Epithelial cell of alveolus of lung (primary cell): ENCODE results near the gene TMEM62. TPM values are rescaled to one million over a fixed set of nuclear protein-coding genes. Genes with fewer than 3 reads are reported as not detected.

Experiments used
- total RNA-seq: library from RNA; depleted of rRNA; stranded (reverse); fragments of >200 nt; gene quantifications from 2 replicates; pipeline ENCODE4 v1.2.1, GENCODE V29; 2015

The TMEM62 gene
- total RNA-seq = 6.9 and 9.7 TPM in 2 replicates

GRCh38 chr15:43133430-43134156 is at the start of gene TMEM62:
TMEM62 (plus strand) TSS chr15:43133586; CDS start chr15:43133803, 217 bp downstream.

GRCh38 chr15:43105778-43106485 is 27.5 kb upstream of the TMEM62 start, which contains the start of gene UBR1:
UBR1 (minus strand) TSS chr15:43106038; CDS start chr15:43106022, 16 bp downstream.

GRCh38 chr15:43185157-43186002 is 52.0 kb downstream of the TMEM62 start, which contains the start of gene CCNDBP1:
CCNDBP1 (plus strand) TSS chr15:43185403; CDS start chr15:43185499, 96 bp downstream.

GRCh38 chr15:43220991-43221403 is 87.6 kb downstream of the TMEM62 start, which contains the start of gene EPB42:
EPB42 (minus strand) TSS chr15:43221018; CDS start chr15:43220825, 193 bp downstream.

Other genes starting within 250 kb of the TMEM62 start
- 7.1 and 10.9 TPM in 2 replicates for gene TTBK2, start 212.8 kb upstream of the TMEM62 start, total RNA-seq
- gene UBR1, start 27.5 kb upstream of the TMEM62 start, total RNA-seq = 14.1 and 15.8 TPM in 2 replicates
- 36.7 and 55.6 TPM in 2 replicates for gene CCNDBP1, start 51.8 kb downstream of the TMEM62 start, total RNA-seq
- not detected in 2 replicates for gene EPB42, start 87.4 kb downstream of the TMEM62 start, total RNA-seq
- not detected in 2 replicates for gene TGM5, start 133.3 kb downstream of the TMEM62 start, total RNA-seq
- gene TGM7, start 168.7 kb downstream of the TMEM62 start, total RNA-seq = not detected in 2 replicates
- 5.9 and 6.9 TPM in 2 replicates for gene LCMT2, start 197.0 kb downstream of the TMEM62 start, total RNA-seq
- 6.3 and 13.0 TPM in 2 replicates for gene ZSCAN29, start 237.5 kb downstream of the TMEM62 start, total RNA-seq
- gene TUBGCP4, start 237.5 kb downstream of the TMEM62 start, total RNA-seq = 12.3 and 12.6 TPM in 2 replicates